ENCODE results near the gene ATP13A2. TPM values are rescaled to one million over a fixed set of nuclear protein-coding genes. Genes with fewer than 3 reads are reported as not detected.
"Not testable (repeated sequence)": the region's sequence is repeated elsewhere in the genome, so short reads cannot be mapped to it uniquely, and the experiment has no call there.

The ATP13A2 gene
- total RNA-seq, 2 experiments from 2014 or later, result 41.8 to 45.9 TPM

DNA sequence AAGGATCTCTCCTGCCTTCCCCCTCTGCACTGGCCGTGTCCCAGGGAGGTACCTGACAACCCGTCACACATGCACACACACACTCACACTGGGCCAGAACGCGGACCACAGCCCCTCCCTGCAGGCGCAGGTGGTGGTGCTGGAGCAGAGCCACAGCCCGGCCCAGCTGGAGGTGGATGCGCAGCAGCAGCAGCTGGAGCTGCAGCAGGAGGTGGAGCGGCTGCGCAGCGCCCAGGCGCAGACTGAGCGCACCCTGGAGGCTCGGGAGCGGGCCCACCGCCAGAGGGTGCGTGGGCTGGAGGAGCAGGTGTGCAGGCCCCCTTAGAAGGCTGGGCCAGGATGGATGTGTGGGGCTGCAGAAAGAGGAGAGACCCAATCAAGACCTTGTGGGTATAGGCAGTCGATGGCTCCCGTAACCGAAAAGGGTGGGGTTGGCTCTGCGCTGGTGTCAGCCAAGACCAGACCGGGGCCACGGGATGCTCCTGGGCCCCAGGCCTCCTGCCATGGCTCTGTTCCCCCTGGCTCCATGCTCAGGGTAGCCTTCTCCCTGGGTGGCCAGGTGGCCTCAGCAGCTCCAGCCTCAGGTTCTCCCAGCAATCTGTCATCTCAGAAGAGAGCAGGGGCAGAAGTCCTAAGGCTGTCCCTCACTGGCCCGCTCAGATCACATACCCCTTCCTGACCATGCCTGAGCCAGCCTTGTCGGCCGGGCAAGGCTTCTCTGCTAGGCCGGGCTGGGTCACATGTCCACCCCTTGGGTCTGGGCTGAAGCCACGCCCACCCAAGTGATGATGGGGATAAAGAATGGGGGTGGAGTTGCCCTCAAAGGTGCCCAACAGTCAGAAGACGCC lies 40.2 kb downstream of the ATP13A2 start:
- no peaks in the 10 kb centered on the region for H3K27me3 Mint-ChIP-seq
- ChIA-PET CTCF (no interaction called here), POLR2A (no interaction called here)
- no peak for DNase-seq
- H3K9me3 Mint-ChIP-seq, result no peaks in the 10 kb centered on the region
- H3K4me1 Mint-ChIP-seq (ENCODE audit: low read depth), result no peaks in the 10 kb centered on the region
- no peak overlapping the region for H3K4me3 Mint-ChIP-seq
- H3K27ac Mint-ChIP-seq, result no peak overlapping the region
- H3K36me3 Mint-ChIP-seq, result peaks cover under 1% of the 10 kb centered on the region
- intact Hi-C loops (cut with micrococcal nuclease), result no loop called here

DNA sequence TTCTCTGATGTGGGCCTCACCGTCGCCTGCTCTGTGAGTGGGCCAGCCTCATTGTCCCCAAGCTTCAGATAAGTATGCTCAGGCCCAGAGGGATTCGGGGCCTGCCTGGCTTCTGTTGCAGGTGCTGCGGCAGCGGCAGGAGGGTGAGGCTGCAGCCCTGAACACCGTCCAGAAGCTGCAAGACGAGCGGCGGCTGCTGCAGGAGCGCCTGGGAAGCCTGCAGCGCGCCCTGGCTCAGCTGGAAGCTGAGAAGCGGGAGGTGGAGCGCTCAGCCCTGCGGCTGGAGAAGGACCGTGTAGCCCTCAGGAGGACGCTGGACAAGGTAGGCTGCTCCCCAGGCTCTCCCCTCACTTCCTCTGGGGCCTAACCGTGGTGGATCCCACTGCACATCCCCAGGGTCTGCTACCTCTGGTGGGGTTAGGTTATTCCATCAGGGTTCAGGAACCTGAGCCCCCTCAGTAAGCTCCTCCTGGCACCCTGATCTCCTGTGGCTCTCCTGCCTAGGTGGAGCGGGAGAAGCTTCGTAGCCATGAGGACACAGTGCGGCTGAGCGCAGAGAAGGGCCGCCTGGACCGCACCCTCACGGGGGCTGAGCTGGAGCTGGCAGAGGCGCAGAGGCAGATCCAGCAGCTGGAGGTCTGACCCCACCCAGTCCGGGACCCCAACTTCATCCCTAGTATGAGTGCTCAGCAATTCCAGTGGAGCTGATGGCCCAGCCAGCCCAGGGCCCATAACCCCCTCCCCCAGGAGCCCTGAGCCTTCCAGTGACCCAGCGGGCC lies 41.4 kb downstream of the ATP13A2 start:
- no peak for DNase-seq
- no peak overlapping the region for H3K4me3 Mint-ChIP-seq
- intact Hi-C loops (cut with micrococcal nuclease), result no loop called here

DNA sequence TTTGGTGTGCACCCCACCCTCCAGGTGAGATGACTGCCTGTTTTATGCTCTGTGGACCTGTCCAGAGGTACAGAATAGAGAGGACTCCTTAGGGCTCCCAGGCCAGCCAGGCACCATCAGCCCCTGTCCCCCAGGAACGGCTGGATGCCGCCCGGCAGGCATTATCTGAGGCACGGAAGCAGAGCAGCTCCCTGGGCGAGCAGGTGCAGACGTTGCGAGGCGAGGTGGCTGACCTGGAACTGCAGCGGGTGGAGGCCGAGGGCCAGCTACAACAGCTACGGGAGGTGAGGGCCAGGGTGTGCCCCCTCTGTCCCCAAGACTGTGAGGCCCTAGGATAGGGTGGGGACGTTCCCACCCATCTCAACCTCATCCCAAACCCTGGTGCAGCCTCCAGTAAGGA lies 42.1 kb downstream of the ATP13A2 start:
- CTCF ChIA-PET, result interaction anchor here (1.6 kb wide), 1 partner anchor 9 kb away, joined by 7 read pairs; no protein-coding TSS in a partner anchor
- DNase-seq, result no peak
- Mint-ChIP-seq H3K4me1 (ENCODE audit: low read depth) (no peaks in the 10 kb centered on the region), H3K4me3 (no peak overlapping the region), H3K27ac (no peak overlapping the region), H3K9me3 (no peaks in the 10 kb centered on the region), H3K36me3 (peaks cover 6% of the 10 kb centered on the region), H3K27me3 (no peaks in the 10 kb centered on the region)
- intact Hi-C loops (cut with micrococcal nuclease), result no loop called here
- POLR2A ChIA-PET, result no interaction called here

More for the DNA sequence above, 41.4 kb downstream of the ATP13A2 start:
- Mint-ChIP-seq H3K27me3 (no peaks in the 10 kb centered on the region), H3K4me1 (ENCODE audit: low read depth) (no peaks in the 10 kb centered on the region), H3K9me3 (no peaks in the 10 kb centered on the region), H3K27ac (no peak overlapping the region), H3K36me3 (peaks cover 6% of the 10 kb centered on the region)
- ChIA-PET CTCF (interaction anchor here (1.6 kb wide), 1 partner anchor 10 kb away, joined by 7 read pairs; no protein-coding TSS in a partner anchor), POLR2A (no interaction called here)

DNA sequence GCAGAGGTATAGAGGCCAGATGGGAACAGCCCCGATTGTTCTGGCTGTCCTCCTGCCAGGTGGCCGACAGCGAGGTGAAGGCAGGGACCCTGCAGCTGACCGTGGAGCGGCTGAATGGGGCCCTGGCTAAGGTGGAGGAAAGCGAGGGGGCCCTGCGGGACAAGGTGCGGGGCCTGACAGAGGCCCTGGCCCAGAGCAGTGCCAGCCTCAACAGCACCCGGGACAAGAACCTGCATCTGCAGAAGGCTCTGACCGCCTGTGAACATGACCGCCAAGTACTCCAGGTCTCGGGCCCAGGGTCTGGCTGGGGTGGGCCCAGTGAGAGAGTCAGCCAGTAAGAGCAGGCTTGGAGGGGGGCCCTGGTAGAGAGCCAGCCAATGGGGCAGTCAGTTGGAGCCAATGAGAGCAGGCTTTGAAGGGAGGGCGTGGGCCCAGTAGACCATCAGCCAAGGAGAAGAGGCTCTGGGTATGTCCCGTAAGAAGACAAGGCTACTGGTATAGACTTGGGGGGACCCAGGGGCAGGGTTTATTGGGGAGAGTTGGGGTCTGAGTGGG lies 42.6 kb downstream of the ATP13A2 start:
- no peaks in the 10 kb centered on the region for H3K27me3 Mint-ChIP-seq
- POLR2A ChIA-PET, result no interaction called here
- no peaks in the 10 kb centered on the region for H3K4me1 Mint-ChIP-seq (ENCODE audit: low read depth)
- no peak overlapping the region for H3K27ac Mint-ChIP-seq
- no peak overlapping the region for H3K4me3 Mint-ChIP-seq
- no peaks in the 10 kb centered on the region for H3K9me3 Mint-ChIP-seq
- DNase-seq, result no peak
- intact Hi-C loops (cut with micrococcal nuclease), result no loop called here
- H3K36me3 Mint-ChIP-seq, result peaks cover 6% of the 10 kb centered on the region
- CTCF ChIA-PET, result no interaction called here

DNA sequence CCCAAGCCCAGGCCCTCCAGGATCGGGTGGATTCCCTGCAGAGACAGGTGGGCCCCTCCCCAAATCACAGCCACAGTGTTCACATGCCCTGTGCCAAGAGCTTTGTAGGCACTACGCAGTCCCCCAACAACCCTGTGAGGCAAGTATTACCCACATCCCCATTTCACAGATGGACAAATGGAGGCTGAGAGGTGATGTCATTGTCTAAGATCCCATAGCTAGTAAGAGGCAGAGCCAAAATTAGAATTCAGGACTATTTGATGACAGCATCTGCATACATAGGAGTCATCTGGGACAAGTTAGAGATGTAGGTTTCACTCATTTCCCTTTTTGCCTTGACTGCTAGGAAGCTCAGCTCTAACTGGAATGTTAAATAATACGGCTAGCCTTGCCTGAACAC lies 43.4 kb downstream of the ATP13A2 start:
- Mint-ChIP-seq H3K27me3 (no peaks in the 10 kb centered on the region), H3K36me3 (peaks cover 6% of the 10 kb centered on the region), H3K9me3 (no peaks in the 10 kb centered on the region), H3K4me1 (ENCODE audit: low read depth) (no peaks in the 10 kb centered on the region), H3K27ac (no peak overlapping the region), H3K4me3 (no peak overlapping the region)
- DNase-seq, result no peak
- intact Hi-C loops (cut with micrococcal nuclease), result no loop called here
- ChIA-PET CTCF (interaction anchor here (1.0 kb wide), 1 partner anchor 16 kb away, joined by 3 read pairs; no protein-coding TSS in a partner anchor), POLR2A (no interaction called here)

DNA sequence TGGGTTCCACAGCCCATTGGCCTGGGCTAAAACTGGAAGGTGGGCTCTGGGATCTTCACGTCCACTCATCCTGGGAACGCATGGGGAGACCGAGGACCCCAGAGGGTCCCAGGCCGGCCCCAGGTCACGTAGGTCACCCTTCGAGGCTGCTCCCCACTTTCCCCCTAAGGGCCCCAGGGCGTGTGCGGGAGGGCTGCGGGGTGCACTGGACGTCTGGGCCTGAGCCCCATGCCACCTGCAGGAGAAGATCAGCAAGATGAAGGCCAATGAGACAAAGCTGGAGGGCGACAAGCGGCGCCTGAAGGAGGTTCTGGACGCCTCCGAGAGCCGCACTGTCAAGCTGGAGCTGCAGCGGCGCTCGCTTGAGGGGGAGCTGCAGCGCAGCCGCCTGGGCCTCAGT lies 43.8 kb downstream of the ATP13A2 start:
- ChIA-PET POLR2A (no interaction called here), CTCF (interaction anchor here (1.0 kb wide), 1 partner anchor 16 kb away, joined by 3 read pairs; no protein-coding TSS in a partner anchor)
- no peak for DNase-seq
- H3K27ac Mint-ChIP-seq, result no peak overlapping the region
- H3K4me1 Mint-ChIP-seq (ENCODE audit: low read depth), result no peaks in the 10 kb centered on the region
- no peaks in the 10 kb centered on the region for H3K9me3 Mint-ChIP-seq
- H3K27me3 Mint-ChIP-seq, result no peaks in the 10 kb centered on the region
- H3K36me3 Mint-ChIP-seq, result peaks cover 6% of the 10 kb centered on the region
- intact Hi-C loops (cut with micrococcal nuclease), result no loop called here
- H3K4me3 Mint-ChIP-seq, result no peak overlapping the region

DNA sequence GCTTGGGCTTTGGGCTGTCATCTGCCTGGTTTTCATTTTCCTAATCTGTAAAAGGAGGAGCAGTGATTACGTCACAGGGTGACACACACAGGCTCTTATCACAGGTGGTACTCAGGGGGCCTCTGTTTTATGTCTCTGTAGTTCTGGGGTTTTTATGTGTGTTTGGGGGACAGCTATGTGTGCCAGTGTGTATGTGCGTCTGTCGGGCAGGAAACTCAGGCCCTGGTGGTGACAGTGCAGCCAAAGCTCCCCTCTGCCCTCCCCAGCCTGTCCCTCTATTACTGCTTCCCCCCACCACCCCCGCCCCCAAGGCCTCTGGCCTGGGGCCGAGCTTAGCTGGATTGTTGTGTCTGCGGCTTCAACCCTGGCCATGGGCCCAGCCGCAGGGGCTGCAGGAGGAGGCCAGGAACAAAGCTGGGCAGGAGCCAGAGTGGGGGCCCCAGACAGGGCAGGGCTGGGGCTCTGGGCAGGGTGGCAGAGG lies 44.6 kb downstream of the ATP13A2 start:
- CTCF ChIA-PET, result no interaction called here
- Mint-ChIP-seq H3K36me3 (peaks cover 6% of the 10 kb centered on the region), H3K4me1 (ENCODE audit: low read depth) (no peaks in the 10 kb centered on the region), H3K4me3 (no peak overlapping the region), H3K27me3 (no peaks in the 10 kb centered on the region), H3K9me3 (no peaks in the 10 kb centered on the region), H3K27ac (no peak overlapping the region)
- POLR2A ChIA-PET, result no interaction called here
- intact Hi-C loops (cut with micrococcal nuclease), result no loop called here
- DNase-seq, result no peak

DNA sequence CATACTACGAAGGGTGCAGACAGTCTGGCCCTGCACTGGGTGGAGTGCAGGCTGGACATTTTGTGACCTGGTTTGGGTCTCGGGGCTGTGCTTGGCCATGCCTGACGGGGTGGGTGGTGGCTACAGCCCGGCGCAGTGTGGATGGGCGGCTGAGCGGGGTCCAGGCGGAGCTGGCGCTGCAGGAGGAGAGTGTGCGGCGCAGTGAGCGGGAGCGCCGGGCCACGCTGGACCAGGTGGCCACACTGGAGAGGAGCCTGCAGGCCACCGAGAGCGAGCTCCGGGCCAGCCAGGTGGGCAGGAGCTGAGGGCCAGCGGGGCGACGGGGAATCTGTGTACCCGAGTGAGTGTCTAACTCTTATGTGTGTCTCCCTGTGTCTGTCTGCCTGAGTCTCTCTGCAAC lies 45.4 kb downstream of the ATP13A2 start:
- H3K9me3 Mint-ChIP-seq, result no peaks in the 10 kb centered on the region
- H3K36me3 Mint-ChIP-seq, result peaks cover 6% of the 10 kb centered on the region
- peaks cover 6% of the 10 kb centered on the region for H3K4me1 Mint-ChIP-seq (ENCODE audit: low read depth)
- DNase-seq, result no peak
- CTCF ChIA-PET, result no interaction called here
- H3K4me3 Mint-ChIP-seq, result no peak overlapping the region
- intact Hi-C loops (cut with micrococcal nuclease), result no loop called here
- no peaks in the 10 kb centered on the region for H3K27me3 Mint-ChIP-seq
- no peak overlapping the region for H3K27ac Mint-ChIP-seq
- POLR2A ChIA-PET, result no interaction called here

DNA sequence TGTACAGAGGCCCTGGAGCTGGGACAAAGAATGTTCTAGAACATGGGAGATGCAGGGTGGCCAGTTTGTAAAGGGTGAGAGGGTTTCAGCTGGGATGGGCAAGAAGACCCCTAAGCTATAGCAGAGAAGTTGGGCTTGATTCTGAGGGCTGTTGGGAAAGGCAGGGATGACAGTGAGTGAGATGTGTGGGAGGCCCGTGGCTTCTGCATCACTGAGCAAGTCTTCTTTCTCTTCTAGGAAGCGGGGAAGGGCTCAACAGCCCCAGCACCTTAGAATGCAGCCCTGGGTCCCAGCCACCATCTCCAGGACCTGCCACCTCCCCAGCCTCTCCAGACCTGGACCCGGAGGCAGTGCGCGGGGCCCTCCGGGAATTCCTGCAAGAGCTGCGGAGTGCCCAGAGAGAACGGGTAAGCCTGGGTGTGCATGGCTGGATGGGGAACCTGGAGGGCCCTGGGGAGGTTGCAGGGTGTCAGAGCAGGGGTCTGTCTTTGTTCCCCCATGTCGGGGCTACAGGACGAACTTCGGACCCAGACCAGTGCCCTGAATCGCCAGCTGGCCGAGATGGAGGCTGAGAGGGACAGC lies 46.2 kb downstream of the ATP13A2 start:
- DNase-seq, result no peak
- ChIA-PET POLR2A (no interaction called here), CTCF (interaction anchor here (0.9 to 1.8 kb wide), 2 partner anchors 10 to 14 kb away, joined by 4 to 6 read pairs; no protein-coding TSS in a partner anchor)
- Mint-ChIP-seq H3K27me3 (no peaks in the 10 kb centered on the region), H3K27ac (no peak overlapping the region), H3K4me1 (ENCODE audit: low read depth) (peaks cover 8% of the 10 kb centered on the region), H3K4me3 (no peak overlapping the region), H3K9me3 (no peaks in the 10 kb centered on the region), H3K36me3 (peaks cover 6% of the 10 kb centered on the region)
- intact Hi-C loops (cut with micrococcal nuclease), result no loop called here

DNA sequence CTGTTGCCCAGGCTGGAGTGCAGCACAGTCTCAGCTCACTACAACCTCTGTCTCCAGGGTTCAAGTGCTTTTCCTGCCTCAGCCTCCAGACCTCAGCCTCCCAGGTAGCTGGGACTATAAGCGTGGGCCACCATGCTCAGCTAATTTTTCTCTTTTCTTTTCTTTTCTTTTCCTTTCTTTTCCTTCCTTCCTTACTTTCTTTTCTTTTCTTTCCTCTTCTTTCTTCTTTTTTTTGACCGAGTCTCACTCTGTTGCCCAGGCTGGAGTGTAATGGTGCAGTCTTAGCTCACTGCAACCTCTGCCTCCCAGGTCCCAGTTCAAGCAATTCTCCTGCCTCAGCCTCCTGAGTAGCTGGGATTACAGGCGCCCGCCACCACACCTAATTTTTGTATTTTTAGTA lies 47.6 kb downstream of the ATP13A2 start:
- POLR2A ChIA-PET, DNase-seq, H3K27me3 Mint-ChIP-seq, H3K4me3 Mint-ChIP-seq, H3K27ac Mint-ChIP-seq, H3K36me3 Mint-ChIP-seq, H3K9me3 Mint-ChIP-seq: not testable (repeated sequence)
- CTCF ChIA-PET, result interaction anchor here (1.8 kb wide), 1 partner anchor 8 kb away, joined by 6 read pairs; no protein-coding TSS in a partner anchor
- intact Hi-C loops (cut with micrococcal nuclease), result loop anchor here (5.0 kb wide), 1 partner anchor 88 kb away; the partner anchor contains the start of gene SDHB
- H3K4me1 Mint-ChIP-seq (ENCODE audit: low read depth), result peaks cover 13% of the 10 kb centered on the region

DNA sequence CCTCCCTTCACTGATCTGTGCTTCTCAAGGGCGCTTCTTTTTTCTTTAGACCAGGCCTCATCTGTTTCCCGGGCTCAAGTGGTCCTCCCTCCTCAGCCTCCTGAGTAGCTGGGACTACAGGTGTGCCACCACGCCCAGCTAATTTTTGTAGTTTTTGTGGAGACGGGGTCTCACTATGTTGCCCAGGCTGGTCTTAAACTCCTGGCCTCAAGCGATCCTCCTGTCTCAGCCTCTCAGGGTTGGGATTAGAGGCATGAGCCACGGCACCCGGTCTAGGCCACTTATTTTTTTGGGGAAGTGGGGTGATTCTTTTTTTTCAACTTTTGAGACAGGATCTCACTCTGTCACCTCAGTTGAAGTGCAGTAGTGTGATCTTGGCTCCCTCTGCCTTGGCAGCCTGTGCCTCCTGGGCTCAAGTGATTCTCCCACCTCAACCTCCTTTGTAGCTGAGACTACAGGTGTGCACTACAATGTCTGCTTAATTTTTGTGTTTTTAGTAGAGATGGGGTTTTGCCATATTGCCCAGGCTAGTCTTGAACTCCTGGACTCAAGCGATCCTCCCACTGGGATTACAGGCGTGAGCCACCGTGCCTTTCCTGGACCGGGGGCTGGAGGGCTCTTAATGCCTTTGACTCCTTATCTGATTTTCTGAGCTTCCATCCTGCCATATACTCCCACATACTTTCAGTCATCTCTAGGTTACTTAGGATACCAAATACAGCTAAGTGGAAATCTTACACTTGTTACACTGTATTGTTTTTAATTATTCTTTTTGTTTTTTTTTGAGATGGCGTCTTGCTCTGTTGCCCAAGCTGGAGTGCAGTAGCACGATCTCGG lies 50.2 kb downstream of the ATP13A2 start:
- DNase-seq, result no peak
- intact Hi-C loops (cut with micrococcal nuclease), result loop anchor here (2.0 to 5.0 kb wide), 2 partner anchors 49 to 91 kb away; partner anchors contain the start of genes ATP13A2 and SDHB
- Mint-ChIP-seq H3K4me3 (peak overlapping the region; percentile 69), H3K36me3 (peaks cover 6% of the 10 kb centered on the region), H3K4me1 (ENCODE audit: low read depth) (peaks cover 13% of the 10 kb centered on the region), H3K9me3 (no peaks in the 10 kb centered on the region), H3K27ac (no peak overlapping the region), H3K27me3 (no peaks in the 10 kb centered on the region)
- ChIA-PET POLR2A (no interaction called here), CTCF (interaction anchor here (0.9 to 3.5 kb wide), 21 partner anchors 9 to 475 kb away, joined by 3 to 38 read pairs (median 5); partner anchors contain the start of gene CROCC)

All from activated CD4-positive, alpha-beta memory T cell treated with anti-CD3 and anti-CD28 coated beads for 36 hours (primary cell).